ENCODE measurements around the gene OCEL1.
"Not testable (repeated sequence)": the region's sequence is repeated elsewhere in the genome, so short reads cannot be mapped to it uniquely, and the experiment has no call there.

OCEL1 gene

GRCh38 chr19:17266026-17266425 lies 40.0 kb downstream of the OCEL1 start:
- DNase-seq: no peak

GRCh38 chr19:17266589-17266974 lies 40.6 kb downstream of the OCEL1 start:
- DNase-seq: no peak

DNA sequence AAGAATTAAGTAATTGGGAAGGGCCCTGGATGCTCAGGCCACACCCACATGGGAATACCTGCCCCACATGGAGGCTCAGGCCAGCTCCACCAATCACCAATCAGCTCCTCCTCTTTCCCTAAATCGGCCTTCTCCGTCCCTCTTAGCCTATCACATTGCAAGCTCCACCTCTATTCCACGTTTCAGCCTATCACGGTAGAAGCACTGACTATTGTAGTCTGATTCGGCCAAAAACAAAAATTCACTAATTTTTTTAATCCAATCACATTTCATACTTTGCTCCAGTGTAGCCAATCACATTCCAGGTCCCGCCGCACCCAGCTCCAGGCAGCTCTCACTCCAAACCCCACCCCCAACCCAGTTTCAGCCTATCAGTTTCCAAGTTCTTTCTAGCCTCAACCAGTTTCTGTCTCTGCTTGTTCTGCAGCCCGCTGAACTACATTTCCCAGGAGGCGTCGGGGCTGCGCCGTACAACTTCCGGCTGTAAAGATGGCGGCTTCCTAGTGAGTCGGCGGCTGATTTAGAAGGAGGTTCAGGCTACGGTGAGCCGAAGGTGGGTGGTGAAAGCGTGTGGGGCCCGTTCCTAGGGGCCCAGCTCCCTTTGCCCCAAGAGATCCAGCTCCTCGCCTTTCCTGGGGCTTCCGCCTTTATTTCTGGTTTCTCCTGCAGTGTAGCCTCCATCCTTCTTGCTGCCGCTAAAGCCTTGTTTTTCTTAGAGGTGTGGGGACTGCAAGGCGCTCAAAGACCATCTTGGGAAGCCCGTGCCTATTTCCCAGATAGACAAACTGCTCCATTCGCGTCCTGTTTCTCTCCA lies 41.2 kb downstream of the OCEL1 start, which contains the start of gene BABAM1:
BABAM1 (plus strand) TSS at position 469 of the 814 bp plus-strand sequence. CDS start 1,364 bp downstream, outside the sequence.
- peak; percentile 99 for DNase-seq

GRCh38 chr19:17268754-17269153 lies 42.7 kb downstream of the OCEL1 start:
- no peak for DNase-seq

GRCh38 chr19:17274892-17275291 lies 48.9 kb downstream of the OCEL1 start:
- DNase-seq: not testable (repeated sequence)

DNA sequence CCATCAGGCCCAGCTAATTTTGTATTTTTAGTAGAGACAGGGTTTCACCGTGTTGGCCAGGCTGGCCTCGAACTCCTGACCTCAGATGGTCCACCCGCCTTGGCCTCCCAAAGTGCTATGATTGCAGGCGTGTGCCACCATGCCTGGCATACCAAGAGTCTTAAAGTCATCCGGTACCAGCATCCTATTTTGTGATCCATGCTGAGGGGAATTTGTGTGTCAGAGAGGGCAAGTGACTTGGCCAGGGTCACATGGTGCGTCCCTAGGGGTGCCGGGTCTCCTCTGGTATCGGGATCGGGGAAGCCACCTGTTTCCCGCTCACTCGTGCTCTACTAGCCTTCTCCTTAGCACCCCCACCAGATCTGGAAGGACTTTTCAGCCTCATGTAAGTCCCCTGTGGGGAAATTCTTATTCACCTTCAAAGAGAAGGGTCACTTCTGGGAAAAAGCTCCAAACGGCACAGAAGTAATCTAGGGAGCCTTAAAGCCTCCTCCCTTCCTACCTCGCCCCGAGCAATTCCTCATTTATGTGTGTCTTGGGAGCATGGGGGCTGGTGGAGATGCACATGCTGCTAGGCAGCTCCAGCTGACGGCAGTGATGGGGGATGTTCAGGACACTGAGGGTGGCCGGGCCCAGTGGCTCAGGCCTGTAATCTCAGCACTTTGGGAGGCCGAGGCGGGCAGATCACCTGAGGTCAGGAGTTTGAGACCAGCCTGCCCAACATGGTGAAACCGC lies 49.6 kb downstream of the OCEL1 start:
- no peak for DNase-seq
